ENCODE results near the gene COL1A1.

GRCh38 chr17:50222922-50223321 is 21.5 kb upstream of the COL1A1 start:
- no peak for TF ChIP-seq POLR2A (IDR thresholded peaks at IDR 0.05; ENCODE audit: low read length)
- TF ChIP-seq GATA1 (IDR thresholded peaks at IDR 0.05; ENCODE audit: low read depth, low read length) = no peak

Data from erythroblast (primary cell).